ENCODE results near the gene SCD. TPM values are rescaled to one million over a fixed set of nuclear protein-coding genes. Genes with fewer than 3 reads are reported as not detected.
A peak's percentile ranks its signal among the peaks of the same experiment; 100 is the strongest.

SCD gene
- total RNA-seq, 1 donor: 1.9 TPM

GRCh38 chr10:100330079-100330478 lies 17.0 kb upstream of the SCD start, which contains the start of gene PKD2L1:
Gene PKD2L1 (minus strand): TSS chr10:100330228. CDS start chr10:100330103, 125 bp downstream.
- H3K4me1 ChIP-seq (ENCODE audit: insufficient read depth, low read length): peaks cover 21% of the 10 kb centered on the region
- H3K4me3 ChIP-seq (ENCODE audit: low read length): no peak within 1 kb of the TSS
- no peaks in the 10 kb centered on the region for H3K27me3 ChIP-seq (ENCODE audit: insufficient read depth, low read length)
- no peaks in the 10 kb centered on the region for H3K9me3 ChIP-seq (ENCODE audit: low read depth, low read length)

DNA sequence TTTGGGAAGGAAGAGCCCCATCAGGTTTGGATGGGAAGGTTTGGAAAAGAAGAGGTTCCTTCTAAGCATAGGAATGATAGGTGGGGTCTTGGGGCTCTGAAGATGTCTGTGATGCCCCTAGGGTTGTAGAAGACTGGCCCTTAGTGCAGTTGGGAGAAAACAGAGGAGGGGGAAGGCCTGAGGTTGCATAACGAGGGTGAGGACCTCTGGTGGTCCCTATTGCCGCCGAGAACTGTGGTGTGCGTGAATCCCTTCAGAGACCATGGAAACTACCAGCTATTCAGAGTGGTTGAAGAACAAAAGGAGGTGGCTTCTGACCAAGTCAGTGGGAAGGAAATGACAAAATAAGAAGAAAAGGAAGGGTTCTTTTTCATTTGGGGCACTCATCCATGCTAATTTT lies 13.9 kb upstream of the SCD start:
- Histone ChIP-seq H3K27me3 (ENCODE audit: insufficient read depth, low read length) (no peaks in the 10 kb centered on the region), H3K4me1 (ENCODE audit: insufficient read depth, low read length) (peaks cover under 1% of the 10 kb centered on the region), H3K4me3 (ENCODE audit: low read length) (no peak overlapping the region), H3K9me3 (ENCODE audit: low read depth, low read length) (no peaks in the 10 kb centered on the region)

DNA sequence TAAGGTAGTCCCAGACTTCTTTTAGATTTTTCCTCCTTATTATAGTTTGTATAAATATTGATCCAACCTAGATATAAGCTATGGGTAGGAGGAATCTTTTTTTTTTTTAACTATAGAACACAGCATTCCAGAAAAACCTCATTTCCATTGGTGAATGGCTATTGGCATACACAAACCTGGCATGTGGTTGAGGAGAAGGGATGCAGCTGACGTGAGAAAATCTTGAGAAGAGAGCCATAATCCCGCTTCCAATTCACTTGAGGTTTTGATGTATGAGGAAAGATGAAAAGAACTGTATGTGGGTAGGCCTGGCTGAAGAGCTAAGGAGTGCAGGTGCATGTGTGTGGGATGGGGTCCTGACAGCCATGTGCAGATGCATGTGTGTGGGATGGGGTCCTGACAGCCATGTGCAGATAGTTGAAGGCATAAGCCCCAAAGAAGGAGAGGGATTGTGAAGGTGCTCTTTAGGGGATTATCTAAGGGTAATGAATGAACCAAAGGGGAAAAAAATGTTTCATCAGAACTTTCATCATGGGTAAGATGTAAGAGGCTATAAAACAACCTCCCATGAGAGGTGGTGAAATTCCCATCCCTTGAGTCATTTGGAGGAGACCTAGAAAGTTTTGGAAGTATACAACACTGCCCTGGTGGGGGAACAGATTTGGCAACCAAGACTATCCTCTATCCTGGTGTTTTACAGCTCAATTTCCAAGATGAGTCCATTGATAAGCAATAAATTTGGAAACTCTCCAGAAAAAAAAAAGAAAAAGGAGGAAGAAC lies 13.2 kb upstream of the SCD start:
- Histone ChIP-seq H3K4me3 (ENCODE audit: low read length) (no peak overlapping the region), H3K27me3 (ENCODE audit: insufficient read depth, low read length) (no peaks in the 10 kb centered on the region), H3K9me3 (ENCODE audit: low read depth, low read length) (no peaks in the 10 kb centered on the region), H3K4me1 (ENCODE audit: insufficient read depth, low read length) (peaks cover 8% of the 10 kb centered on the region)

- H3K27me3 ChIP-seq (ENCODE audit: insufficient read depth, low read length): no peaks in the 10 kb centered on the region
- H3K4me3 ChIP-seq (ENCODE audit: low read length): no peak overlapping the region
- H3K4me1 ChIP-seq (ENCODE audit: insufficient read depth, low read length): peaks cover 17% of the 10 kb centered on the region
- no peaks in the 10 kb centered on the region for H3K9me3 ChIP-seq (ENCODE audit: low read depth, low read length)
Measured at GRCh38 chr10:100334762-100335161, 12.3 kb upstream of the SCD start.

GRCh38 chr10:100338434-100339036 lies 8.5 kb upstream of the SCD start:
- Histone ChIP-seq H3K4me3 (ENCODE audit: low read length) (no peak overlapping the region), H3K27me3 (ENCODE audit: insufficient read depth, low read length) (no peaks in the 10 kb centered on the region), H3K4me1 (ENCODE audit: insufficient read depth, low read length) (peaks cover 18% of the 10 kb centered on the region), H3K9me3 (ENCODE audit: low read depth, low read length) (no peaks in the 10 kb centered on the region)

GRCh38 chr10:100339236-100339635 lies 7.8 kb upstream of the SCD start:
- Histone ChIP-seq H3K4me3 (ENCODE audit: low read length) (no peak overlapping the region), H3K4me1 (ENCODE audit: insufficient read depth, low read length) (peaks cover 18% of the 10 kb centered on the region), H3K9me3 (ENCODE audit: low read depth, low read length) (no peaks in the 10 kb centered on the region), H3K27me3 (ENCODE audit: insufficient read depth, low read length) (no peaks in the 10 kb centered on the region)

GRCh38 chr10:100340948-100341847 lies 5.8 kb upstream of the SCD start:
- peaks cover 23% of the 10 kb centered on the region for H3K4me1 ChIP-seq (ENCODE audit: insufficient read depth, low read length)

DNA sequence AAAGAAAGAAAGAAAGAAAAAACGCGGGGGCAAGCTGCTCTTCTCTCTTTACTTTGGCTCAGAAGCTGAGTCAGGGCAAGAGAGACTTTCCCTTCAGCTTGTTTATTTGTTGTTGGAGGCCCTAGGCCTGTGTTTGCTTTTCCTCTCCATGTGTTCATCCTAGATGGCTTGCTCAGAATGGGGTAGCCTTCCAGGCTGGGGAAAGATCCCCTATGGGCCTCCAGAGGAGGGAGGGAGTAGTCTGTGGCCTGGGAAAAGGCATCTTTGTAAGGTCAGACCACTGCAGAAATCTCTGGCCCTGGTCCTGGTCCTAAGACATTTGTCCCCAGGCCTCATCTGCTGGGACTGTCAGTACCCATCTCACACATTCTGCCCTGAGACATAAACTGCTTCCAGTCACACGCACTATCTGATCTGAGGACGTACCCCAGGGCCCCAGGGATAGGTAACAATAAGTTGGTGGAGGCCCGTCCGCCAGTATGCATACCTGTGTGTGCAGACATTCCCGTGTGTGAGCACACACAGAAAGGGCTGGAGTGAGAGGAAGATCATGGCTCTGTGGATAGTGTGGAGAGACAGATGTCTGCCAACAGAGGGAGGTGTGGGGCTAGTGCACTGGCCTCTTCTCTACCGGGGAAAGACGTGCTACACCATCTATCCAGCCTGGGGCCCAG lies 4.9 kb upstream of the SCD start:
- Histone ChIP-seq H3K27me3 (ENCODE audit: insufficient read depth, low read length) (no peaks in the 10 kb centered on the region), H3K4me3 (ENCODE audit: low read length) (no peak overlapping the region), H3K9me3 (ENCODE audit: low read depth, low read length) (no peaks in the 10 kb centered on the region), H3K4me1 (ENCODE audit: insufficient read depth, low read length) (peaks cover 27% of the 10 kb centered on the region)

More at GRCh38 chr10:100340948-100341847, 5.8 kb upstream of the SCD start:
- Histone ChIP-seq H3K9me3 (ENCODE audit: low read depth, low read length) (no peaks in the 10 kb centered on the region), H3K4me3 (ENCODE audit: low read length) (no peak overlapping the region), H3K27me3 (ENCODE audit: insufficient read depth, low read length) (no peaks in the 10 kb centered on the region)

GRCh38 chr10:100342627-100342972 lies 4.4 kb upstream of the SCD start:
- peaks cover 27% of the 10 kb centered on the region for H3K4me1 ChIP-seq (ENCODE audit: insufficient read depth, low read length)
- H3K9me3 ChIP-seq (ENCODE audit: low read depth, low read length): no peaks in the 10 kb centered on the region

DNA sequence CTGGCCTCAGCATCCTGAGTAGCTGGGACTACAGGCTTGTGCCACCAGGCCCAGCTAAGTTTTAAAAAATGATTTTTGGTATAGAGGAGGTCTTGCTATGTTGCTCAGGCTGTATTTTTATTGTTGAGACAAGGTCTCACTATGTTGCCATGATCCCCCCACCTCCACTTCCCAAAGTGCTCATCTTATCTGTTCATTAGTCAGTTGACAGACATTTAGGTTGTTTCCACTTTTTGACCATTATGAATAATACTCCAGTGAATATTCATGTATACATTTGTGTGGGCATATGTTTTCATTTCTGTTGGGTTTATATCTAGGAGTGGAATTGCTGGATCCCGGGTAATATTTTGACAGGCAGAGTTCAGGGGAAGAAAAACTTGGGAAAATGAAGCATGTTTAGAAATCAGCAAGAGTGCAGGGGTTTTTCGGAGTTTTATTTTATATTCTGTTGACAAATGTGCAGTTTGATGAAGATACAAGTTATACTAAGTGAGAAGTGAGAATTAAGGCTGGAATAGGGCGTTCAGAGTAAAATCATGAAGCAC lies 2.7 kb upstream of the SCD start:
- no peaks in the 10 kb centered on the region for H3K9me3 ChIP-seq (ENCODE audit: low read depth, low read length)
- no peak overlapping the region for H3K4me3 ChIP-seq (ENCODE audit: low read length)
- no peaks in the 10 kb centered on the region for H3K27me3 ChIP-seq (ENCODE audit: insufficient read depth, low read length)
- H3K4me1 ChIP-seq (ENCODE audit: insufficient read depth, low read length): peaks cover 25% of the 10 kb centered on the region

More at GRCh38 chr10:100342627-100342972, 4.4 kb upstream of the SCD start:
- Histone ChIP-seq H3K4me3 (ENCODE audit: low read length) (no peak overlapping the region), H3K27me3 (ENCODE audit: insufficient read depth, low read length) (no peaks in the 10 kb centered on the region)

DNA sequence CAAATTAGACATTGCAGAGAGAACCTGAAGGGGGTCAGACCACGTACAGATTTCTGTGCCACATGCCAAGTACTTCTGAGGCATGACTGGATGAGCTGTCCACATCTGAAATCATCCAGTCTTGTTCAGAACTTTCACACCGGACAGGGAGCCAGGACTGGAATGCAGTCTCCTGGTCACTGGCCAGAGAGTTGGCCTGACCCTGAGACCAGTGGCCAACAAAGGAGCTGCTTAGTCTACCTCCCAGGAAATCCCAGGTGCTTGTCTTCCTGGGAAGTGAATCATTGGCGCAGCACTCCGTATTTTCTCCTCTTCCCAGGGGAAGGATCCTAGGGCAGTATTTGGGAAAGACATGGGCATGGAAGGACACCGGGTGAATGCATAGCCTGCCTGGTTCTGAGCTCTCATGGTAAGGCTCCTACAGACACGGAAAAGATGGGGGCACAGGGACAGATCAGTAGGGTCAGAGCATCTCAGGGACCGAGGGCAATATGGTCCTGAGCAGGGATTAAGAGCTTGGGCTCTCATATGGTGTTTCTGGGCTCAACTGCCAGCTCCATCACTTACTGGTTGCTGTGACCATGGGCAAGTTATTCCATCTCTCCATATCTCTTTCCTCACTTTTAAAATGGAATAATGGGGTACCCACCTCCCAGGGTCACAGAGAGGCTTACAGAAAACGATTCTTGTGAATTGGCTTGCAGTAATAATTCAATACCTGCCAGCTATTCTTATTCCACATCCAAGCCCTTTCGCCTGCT lies 1.3 kb upstream of the SCD start:
- Histone ChIP-seq H3K4me3 (ENCODE audit: low read length) (peak overlapping the region; percentile 51), H3K4me1 (ENCODE audit: insufficient read depth, low read length) (peaks cover 23% of the 10 kb centered on the region), H3K27me3 (ENCODE audit: insufficient read depth, low read length) (no peaks in the 10 kb centered on the region), H3K9me3 (ENCODE audit: low read depth, low read length) (no peaks in the 10 kb centered on the region)

GRCh38 chr10:100346351-100346764 lies 675 bp upstream of the SCD start:
- no peaks in the 10 kb centered on the region for H3K9me3 ChIP-seq (ENCODE audit: low read depth, low read length)
- peak overlapping the region; percentile 51 for H3K4me3 ChIP-seq (ENCODE audit: low read length)
- H3K4me1 ChIP-seq (ENCODE audit: insufficient read depth, low read length): peaks cover 24% of the 10 kb centered on the region

GRCh38 chr10:100347568-100348195 lies 649 bp downstream of the SCD start:
- Histone ChIP-seq H3K27me3 (ENCODE audit: insufficient read depth, low read length) (no peaks in the 10 kb centered on the region), H3K9me3 (ENCODE audit: low read depth, low read length) (no peaks in the 10 kb centered on the region), H3K4me3 (ENCODE audit: low read length) (peak overlapping the region; percentile 51), H3K4me1 (ENCODE audit: insufficient read depth, low read length) (peaks cover 24% of the 10 kb centered on the region)

More at GRCh38 chr10:100346351-100346764, 675 bp upstream of the SCD start:
- H3K27me3 ChIP-seq (ENCODE audit: insufficient read depth, low read length): no peaks in the 10 kb centered on the region
